ENCODE measurements around the gene CALN1.
"Not testable (repeated sequence)": the region's sequence is repeated elsewhere in the genome, so short reads cannot be mapped to it uniquely, and the experiment has no call there.

CALN1 gene

DNA sequence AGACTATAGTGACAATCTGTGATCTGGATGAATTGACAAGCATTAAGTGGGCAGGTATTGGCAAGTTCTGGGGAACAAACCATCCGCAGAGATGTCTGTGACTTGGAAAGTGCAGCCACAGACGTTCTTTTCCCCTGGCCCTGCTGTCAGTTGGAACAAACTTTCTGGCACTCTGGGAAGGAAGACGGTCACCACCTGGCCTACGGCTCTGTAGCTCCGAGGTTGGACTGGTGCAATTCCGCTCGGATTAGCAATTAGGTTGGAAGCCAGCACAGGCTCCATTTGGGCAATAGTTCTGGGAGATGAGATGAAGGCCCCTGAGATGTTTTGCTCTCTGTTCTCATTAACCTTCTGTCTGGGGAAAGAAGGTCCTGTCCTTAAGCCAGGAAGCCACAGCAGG, 437.5 kb downstream of the CALN1 start:
- H3K9me3 Mint-ChIP-seq: peaks cover 12% of the 10 kb centered on the region
- no peaks in the 10 kb centered on the region for H3K4me1 Mint-ChIP-seq
- no peak overlapping the region for H3K27ac Mint-ChIP-seq
- no peaks in the 10 kb centered on the region for H3K36me3 Mint-ChIP-seq
- no peaks in the 10 kb centered on the region for H3K27me3 Mint-ChIP-seq
- H3K4me3 Mint-ChIP-seq: no peak overlapping the region

DNA sequence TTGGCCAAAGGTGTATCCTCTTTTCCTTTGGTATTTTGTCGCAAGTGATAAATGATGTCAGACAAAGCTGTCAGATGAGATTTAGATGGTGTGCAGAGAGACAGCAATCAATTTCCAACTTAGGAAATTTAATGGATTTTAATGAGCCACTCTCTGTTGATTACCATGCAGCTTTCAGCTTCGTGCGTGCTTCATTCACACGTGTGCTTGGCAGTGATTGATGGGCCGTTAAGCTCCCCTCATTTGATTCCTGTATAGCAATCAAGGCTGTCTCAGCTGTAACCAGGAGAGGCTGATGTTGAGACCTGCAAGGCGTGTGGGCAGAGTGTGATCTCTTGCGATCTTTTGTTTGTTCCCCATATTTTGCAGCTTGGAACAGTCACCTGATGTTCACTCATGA, 439.6 kb downstream of the CALN1 start:
- H3K4me1 Mint-ChIP-seq: no peaks in the 10 kb centered on the region
- H3K27me3 Mint-ChIP-seq: no peaks in the 10 kb centered on the region
- peaks cover 14% of the 10 kb centered on the region for H3K9me3 Mint-ChIP-seq
- no peak overlapping the region for H3K4me3 Mint-ChIP-seq
- H3K36me3 Mint-ChIP-seq: no peaks in the 10 kb centered on the region
- no peak overlapping the region for H3K27ac Mint-ChIP-seq

DNA sequence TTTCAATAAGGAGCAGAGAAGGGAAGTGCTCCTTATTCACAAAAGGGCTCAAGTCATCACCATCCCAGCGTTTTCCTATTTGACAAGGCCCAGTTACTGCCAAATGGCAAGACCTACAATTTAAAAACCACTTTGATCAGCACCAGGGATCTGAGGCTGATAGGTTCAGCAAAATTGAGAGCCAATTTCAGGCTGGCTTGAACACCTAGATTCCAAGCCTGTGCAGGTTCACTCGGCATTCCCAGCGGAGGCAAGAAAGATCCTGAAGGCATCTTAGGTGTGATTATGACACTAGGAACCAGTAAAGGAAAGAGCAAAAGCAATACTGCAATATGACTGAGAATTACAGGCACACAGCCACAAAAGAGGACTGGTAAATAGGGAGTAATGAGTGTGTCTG, 441.4 kb downstream of the CALN1 start:
- Mint-ChIP-seq H3K36me3 (no peaks in the 10 kb centered on the region), H3K9me3 (peaks cover 12% of the 10 kb centered on the region), H3K27me3 (no peaks in the 10 kb centered on the region), H3K4me1 (no peaks in the 10 kb centered on the region), H3K27ac (no peak overlapping the region), H3K4me3 (no peak overlapping the region)

DNA sequence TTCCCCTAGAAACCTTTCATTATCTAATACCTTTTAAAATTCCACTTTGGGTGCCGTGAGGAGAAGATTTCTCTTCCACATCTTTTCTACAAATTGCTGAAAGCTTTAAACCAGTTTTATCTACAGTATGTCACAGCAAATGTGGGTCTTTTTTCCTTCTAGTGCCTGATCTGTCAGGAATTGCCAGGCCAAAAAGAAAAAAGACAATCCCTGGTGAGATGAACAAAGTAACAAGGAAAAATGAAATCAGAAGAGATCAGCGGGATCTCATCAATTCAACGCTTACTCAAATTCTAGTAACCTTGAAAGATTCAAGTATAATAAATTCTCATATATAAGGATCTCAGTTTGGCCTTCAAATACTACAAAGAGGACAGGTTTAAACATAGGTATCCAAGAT, 449.5 kb downstream of the CALN1 start:
- H3K36me3 Mint-ChIP-seq: no peaks in the 10 kb centered on the region
- no peak overlapping the region for H3K27ac Mint-ChIP-seq
- peaks cover 12% of the 10 kb centered on the region for H3K9me3 Mint-ChIP-seq
- no peak overlapping the region for H3K4me3 Mint-ChIP-seq
- H3K4me1 Mint-ChIP-seq: no peaks in the 10 kb centered on the region
- peaks cover 1% of the 10 kb centered on the region for H3K27me3 Mint-ChIP-seq

DNA sequence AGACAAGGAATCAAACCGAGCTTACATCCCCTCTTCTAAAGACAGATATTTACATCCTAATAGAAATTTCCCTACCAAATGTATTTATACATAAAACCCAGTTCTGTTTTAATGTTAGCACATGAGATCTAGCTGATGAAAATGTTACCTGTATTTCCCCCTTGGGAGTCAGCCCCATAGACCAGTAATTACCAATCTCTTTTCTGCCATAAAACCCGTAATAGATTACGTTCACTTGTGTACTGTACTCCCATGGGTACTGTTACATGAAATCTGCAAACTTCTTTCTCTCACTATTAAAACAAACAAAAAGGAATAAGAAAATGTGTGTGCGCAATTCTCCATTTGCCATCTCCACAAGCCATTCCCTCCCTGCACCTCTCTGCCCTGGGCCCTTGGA, 450.9 kb downstream of the CALN1 start:
- Mint-ChIP-seq H3K27ac (no peak overlapping the region), H3K27me3 (peaks cover 1% of the 10 kb centered on the region), H3K4me1 (no peaks in the 10 kb centered on the region)

DNA sequence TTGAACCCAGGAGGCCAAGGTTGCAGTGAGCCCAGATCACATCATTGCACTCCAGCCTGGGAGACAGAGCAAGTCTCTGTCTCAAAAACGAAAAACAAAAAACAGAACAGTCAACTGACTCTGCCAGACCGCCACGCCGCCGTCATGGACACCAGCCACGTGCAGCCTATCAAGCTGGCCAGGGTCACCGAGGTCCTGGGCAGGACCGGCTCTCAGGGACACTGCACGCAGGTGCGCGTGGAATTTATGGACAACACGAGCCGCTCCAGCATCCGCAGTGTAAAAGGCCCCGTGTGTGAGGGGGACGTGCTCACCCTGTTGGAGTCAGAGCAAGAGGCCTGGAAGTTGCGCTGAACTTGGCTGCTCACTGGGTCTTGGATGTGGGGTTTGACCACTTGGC, 470.0 kb downstream of the CALN1 start:
- Mint-ChIP-seq H3K27me3 (no peaks in the 10 kb centered on the region), H3K27ac (no peak overlapping the region), H3K9me3 (no peaks in the 10 kb centered on the region), H3K36me3 (no peaks in the 10 kb centered on the region), H3K4me3 (no peak overlapping the region), H3K4me1 (no peaks in the 10 kb centered on the region)

More for the DNA sequence above, 450.9 kb downstream of the CALN1 start:
- H3K36me3 Mint-ChIP-seq: no peaks in the 10 kb centered on the region
- peaks cover 9% of the 10 kb centered on the region for H3K9me3 Mint-ChIP-seq
- no peak overlapping the region for H3K4me3 Mint-ChIP-seq

DNA sequence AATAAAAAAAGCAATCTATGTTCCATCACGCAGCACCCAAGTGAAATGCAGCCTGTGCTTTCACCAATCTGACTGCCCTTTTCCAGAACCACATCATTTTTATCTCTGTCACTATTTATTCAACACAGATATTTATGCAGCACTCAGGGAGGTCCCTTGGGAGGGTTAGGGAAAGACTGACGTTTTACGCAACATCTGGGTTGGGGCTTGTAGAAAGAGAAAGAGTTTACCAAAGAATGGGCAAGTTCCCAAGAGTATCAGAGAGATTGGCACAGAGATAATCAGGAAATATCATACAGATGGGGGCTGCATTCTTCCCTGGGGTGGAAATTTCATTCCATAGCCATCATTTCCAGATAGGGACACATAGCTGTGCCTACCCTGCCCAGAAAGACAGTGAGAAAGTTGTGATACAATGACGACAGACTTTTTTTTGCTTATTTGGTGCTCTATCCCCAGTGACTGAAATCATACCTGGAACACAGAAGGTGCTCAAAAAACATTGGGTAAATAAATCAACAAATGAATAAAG, 474.2 kb downstream of the CALN1 start:
- no peak overlapping the region for H3K27ac Mint-ChIP-seq
- no peaks in the 10 kb centered on the region for H3K4me1 Mint-ChIP-seq
- no peaks in the 10 kb centered on the region for H3K27me3 Mint-ChIP-seq
- peaks cover 10% of the 10 kb centered on the region for H3K9me3 Mint-ChIP-seq
- H3K4me3 Mint-ChIP-seq: no peak overlapping the region
- no peaks in the 10 kb centered on the region for H3K36me3 Mint-ChIP-seq

DNA sequence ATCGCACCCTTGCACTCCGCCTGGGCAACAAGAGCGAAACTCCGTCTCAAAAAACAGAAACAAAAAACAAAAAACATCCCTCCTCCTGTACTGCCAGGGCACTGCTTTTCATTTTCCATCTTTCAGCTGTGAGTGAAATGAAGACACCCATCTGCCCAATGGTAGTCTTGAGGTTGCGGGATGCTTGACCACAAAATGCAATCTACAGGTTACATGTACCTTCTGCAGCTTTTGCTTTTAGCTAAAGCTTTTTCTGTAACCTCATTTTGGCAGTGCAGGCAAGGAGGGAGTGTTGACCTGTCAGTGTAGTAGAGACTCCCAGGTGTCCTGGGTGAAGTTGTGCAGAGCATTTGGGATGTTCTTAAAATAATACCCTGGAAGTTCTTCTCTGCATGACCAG, 476.5 kb downstream of the CALN1 start:
- Mint-ChIP-seq H3K27me3 (no peaks in the 10 kb centered on the region), H3K4me3 (no peak overlapping the region), H3K9me3 (peaks cover 12% of the 10 kb centered on the region), H3K36me3 (no peaks in the 10 kb centered on the region), H3K4me1 (no peaks in the 10 kb centered on the region), H3K27ac (no peak overlapping the region)

DNA sequence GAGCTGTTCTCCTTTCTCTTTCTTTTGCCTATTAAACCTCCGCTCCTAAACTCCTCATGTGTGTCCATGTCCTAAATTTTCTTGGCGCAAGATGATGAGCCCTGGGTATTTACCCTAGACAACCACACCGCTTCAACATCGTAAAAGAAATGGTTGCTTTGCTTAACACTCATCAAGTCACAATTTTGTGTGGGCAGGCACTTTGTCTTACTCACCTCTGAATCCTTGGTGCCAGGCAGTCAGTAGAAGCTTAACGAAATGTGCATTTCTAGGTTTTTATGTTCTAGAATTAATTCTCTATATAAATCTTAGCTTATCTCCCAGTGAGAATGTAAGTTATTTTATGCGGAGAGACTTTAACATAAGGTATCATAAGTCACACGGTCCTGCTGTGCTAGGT, 478.7 kb downstream of the CALN1 start:
- H3K27me3 Mint-ChIP-seq: no peaks in the 10 kb centered on the region
- no peaks in the 10 kb centered on the region for H3K36me3 Mint-ChIP-seq
- no peak overlapping the region for H3K4me3 Mint-ChIP-seq
- H3K27ac Mint-ChIP-seq: no peak overlapping the region
- H3K9me3 Mint-ChIP-seq: peaks cover 20% of the 10 kb centered on the region
- H3K4me1 Mint-ChIP-seq: no peaks in the 10 kb centered on the region

DNA sequence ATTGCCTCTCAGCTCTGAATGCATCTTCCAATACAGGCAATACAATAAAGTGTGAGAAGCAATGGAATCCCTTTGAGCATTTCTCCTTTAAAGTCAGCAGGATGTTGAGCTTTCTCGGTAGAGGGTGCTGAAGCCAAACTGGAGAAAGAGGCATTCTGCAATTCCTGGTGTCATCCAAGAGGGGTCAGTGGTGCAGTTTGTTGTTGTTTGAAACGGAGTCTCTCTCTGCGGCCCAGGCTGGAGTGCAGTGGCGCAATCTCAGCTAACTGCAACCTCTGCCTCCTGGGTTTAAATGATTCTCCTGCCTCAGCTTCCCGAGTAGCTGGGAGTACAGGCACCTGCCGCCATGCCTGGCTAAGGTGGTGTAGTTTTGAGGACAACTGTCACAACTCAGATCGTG, 486.5 kb downstream of the CALN1 start:
- H3K27me3 Mint-ChIP-seq: no peaks in the 10 kb centered on the region
- H3K27ac Mint-ChIP-seq: no peak overlapping the region
- no peak overlapping the region for H3K4me3 Mint-ChIP-seq
- H3K4me1 Mint-ChIP-seq: no peaks in the 10 kb centered on the region
- H3K36me3 Mint-ChIP-seq: no peaks in the 10 kb centered on the region
- peaks cover 35% of the 10 kb centered on the region for H3K9me3 Mint-ChIP-seq

DNA sequence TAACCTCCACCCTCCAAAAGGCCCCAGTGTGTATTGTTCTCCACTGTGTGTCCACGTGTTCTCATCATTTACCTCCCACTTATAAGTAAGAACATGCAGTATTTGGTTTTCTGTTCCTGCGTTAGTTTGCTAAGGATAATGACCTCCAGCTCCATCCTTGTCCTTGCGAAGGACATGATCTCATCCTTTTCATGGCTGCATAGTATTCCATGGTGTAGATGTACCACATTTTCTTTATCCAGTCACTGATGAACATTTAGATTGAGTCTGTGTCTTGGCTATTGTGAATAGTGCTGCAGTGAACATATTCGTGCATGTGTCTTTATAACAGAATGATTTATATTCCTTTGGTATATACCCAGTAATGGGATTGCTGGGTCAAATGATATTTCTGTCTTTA, 497.9 kb downstream of the CALN1 start:
- not testable (repeated sequence) for H3K27ac Mint-ChIP-seq, H3K27me3 Mint-ChIP-seq, H3K9me3 Mint-ChIP-seq, H3K4me3 Mint-ChIP-seq, H3K4me1 Mint-ChIP-seq, H3K36me3 Mint-ChIP-seq

DNA sequence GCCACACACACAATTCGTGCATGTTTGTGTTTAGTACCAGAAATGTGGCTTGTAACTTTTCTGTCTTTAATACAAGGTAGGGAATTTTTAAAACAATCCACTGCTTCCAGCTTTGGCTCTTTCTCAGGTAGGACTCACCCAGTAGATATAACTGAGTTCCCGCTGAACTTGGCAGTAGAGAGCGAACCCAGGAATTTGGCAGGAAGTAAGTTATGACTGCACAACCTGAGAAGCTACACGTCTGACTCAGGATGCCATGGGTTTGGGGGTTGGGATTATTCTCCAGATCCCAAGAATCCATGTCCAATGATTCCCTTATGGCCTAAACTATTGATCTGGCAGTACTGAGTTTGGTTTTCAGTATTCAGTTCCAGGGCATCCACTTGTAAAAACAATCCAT, 499.7 kb downstream of the CALN1 start:
- H3K4me1 Mint-ChIP-seq: no peaks in the 10 kb centered on the region
- H3K36me3 Mint-ChIP-seq: no peaks in the 10 kb centered on the region
- peaks cover 4% of the 10 kb centered on the region for H3K9me3 Mint-ChIP-seq
- no peak overlapping the region for H3K27ac Mint-ChIP-seq
- H3K27me3 Mint-ChIP-seq: no peaks in the 10 kb centered on the region
- H3K4me3 Mint-ChIP-seq: no peak overlapping the region

DNA sequence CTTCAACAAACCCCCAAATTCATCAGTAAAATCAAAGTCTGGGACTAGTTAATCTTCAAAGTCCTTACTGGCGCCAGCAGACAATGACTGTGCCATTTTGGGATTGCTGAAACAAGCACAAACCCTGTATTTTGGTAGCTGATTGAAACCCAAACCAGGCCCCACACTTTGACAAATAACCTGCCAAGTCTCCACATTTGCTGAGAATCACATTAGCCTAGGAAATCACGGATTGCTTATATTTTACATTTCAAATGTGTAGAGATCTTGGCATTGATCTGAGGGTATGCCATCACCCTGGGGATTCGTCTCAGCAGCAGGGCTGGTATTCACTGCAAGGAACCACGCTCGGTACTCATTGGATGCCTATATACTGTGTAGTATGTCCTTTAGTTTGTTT, 501.1 kb downstream of the CALN1 start:
- Mint-ChIP-seq H3K4me3 (no peak overlapping the region), H3K27ac (no peak overlapping the region), H3K27me3 (no peaks in the 10 kb centered on the region), H3K36me3 (no peaks in the 10 kb centered on the region), H3K4me1 (no peaks in the 10 kb centered on the region), H3K9me3 (peaks cover 4% of the 10 kb centered on the region)

DNA sequence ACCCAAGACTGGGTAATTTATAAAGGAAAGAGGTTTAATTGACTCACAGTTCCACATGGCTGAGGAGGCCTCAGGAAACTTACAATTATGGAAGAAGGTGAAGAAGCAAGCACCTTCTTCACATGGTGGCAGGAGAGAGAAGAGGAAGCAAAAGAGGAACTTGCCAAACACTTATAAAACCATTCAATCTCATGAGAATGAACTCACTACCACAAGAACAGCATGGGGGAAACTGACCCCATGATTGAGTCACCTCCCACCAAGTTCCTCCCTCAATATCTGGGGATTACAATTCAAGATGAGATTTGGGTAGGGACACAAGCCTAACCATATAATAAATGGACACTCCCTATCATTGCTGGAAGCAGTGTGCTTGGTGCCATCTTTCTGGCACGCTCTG, 506.3 kb downstream of the CALN1 start:
- H3K36me3 Mint-ChIP-seq: no peaks in the 10 kb centered on the region
- H3K27me3 Mint-ChIP-seq: no peaks in the 10 kb centered on the region
- no peaks in the 10 kb centered on the region for H3K4me1 Mint-ChIP-seq
- no peak overlapping the region for H3K4me3 Mint-ChIP-seq
- H3K9me3 Mint-ChIP-seq: no peaks in the 10 kb centered on the region
- no peak overlapping the region for H3K27ac Mint-ChIP-seq

DNA sequence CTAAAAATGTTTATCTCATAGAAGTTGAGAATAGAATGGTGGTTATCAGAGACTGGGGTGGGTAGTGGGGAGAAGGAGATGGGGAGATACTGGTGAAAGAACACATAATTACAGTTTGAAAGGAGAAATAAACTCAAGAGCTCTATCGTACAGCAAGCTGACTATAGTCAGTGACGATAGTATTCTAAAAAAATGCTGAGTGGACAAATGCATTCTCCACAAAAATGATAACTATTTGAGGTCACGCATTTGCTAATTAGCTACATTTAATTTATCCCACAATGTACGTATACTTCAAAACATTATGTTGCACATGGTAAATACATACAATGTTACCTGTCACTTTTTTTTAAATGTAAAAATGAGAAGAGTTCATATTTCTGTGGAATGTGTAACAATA, 507.7 kb downstream of the CALN1 start:
- H3K36me3 Mint-ChIP-seq: no peaks in the 10 kb centered on the region
- no peaks in the 10 kb centered on the region for H3K4me1 Mint-ChIP-seq
- no peaks in the 10 kb centered on the region for H3K27me3 Mint-ChIP-seq
- H3K4me3 Mint-ChIP-seq: no peak overlapping the region
- H3K9me3 Mint-ChIP-seq: no peaks in the 10 kb centered on the region
- no peak overlapping the region for H3K27ac Mint-ChIP-seq

DNA sequence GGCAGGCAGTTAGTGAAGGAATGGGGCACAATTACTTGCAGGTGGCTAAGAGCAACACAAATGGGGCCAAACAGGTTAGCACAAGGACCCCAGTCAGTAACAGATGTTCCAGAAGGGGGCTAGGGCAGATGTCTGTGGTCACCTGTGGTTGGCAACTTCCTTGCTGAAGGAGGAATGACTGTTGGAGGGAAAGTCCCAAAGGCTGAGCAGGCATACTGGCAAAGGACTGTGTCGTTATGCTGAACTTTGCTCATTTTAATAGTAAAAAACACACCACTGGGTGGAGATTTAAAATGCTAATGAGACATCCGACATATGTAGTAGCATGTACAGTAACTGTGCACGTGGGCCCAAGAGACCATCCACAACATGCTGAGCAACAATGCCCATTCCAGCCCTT, 511.6 kb downstream of the CALN1 start:
- no peaks in the 10 kb centered on the region for H3K9me3 Mint-ChIP-seq
- H3K36me3 Mint-ChIP-seq: no peaks in the 10 kb centered on the region
- H3K27ac Mint-ChIP-seq: no peak overlapping the region
- no peaks in the 10 kb centered on the region for H3K4me1 Mint-ChIP-seq
- no peak overlapping the region for H3K4me3 Mint-ChIP-seq
- H3K27me3 Mint-ChIP-seq: no peaks in the 10 kb centered on the region

DNA sequence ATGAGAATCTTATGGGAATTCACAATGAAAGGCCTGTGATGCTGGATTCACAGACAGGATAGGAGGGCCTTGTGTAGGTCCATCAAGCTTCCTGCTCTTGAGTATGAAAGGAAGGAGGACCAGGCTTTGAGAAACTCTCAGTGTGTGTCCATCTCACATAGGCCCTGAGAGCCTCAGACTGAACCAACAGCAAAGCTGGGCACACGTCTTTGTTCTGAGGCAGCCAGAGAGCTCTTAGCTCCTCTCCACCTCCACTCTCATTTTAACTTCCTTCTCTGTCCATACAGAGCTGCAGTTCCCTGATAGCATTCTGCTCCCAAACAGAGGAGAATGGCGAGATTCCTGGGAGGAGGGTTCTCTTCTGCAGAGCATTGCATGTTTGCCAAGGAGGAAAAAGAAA, 515.6 kb downstream of the CALN1 start:
- H3K27me3 Mint-ChIP-seq: peaks cover 1% of the 10 kb centered on the region
- no peaks in the 10 kb centered on the region for H3K9me3 Mint-ChIP-seq
- H3K36me3 Mint-ChIP-seq: no peaks in the 10 kb centered on the region
- no peak overlapping the region for H3K27ac Mint-ChIP-seq
- H3K4me3 Mint-ChIP-seq: no peak overlapping the region
- H3K4me1 Mint-ChIP-seq: no peaks in the 10 kb centered on the region

Measured in activated naive CD4-positive, alpha-beta T cell treated with anti-CD3 and anti-CD28 coated beads, Interleukin-2, amount 50 U/mL, for 24 hours (primary cell).